SU-DHL-6 (cell line): ENCODE results near the gene PAFAH1B1.
"Not testable (repeated sequence)": the region's sequence is repeated elsewhere in the genome, so short reads cannot be mapped to it uniquely, and the experiment has no call there.

Source experiments
- H2AFZ ChIP-seq: fragments of 200-600 bp; sonication (generic); 2 replicates; pipeline ENCODE4 v1.6.1; 2014; ENCODE audit warnings: low read depth, mild to moderate bottlenecking, moderate library complexity, mixed read lengths, antibody characterized with exemption, low read length; ENCODE audit not compliant: severe bottlenecking
- H3F3A ChIP-seq: fragments of 200-600 bp; shearing (Covaris generic); 2 replicates; pipeline ENCODE4 v1.6.0; 2016; ENCODE audit warnings: antibody characterized with exemption, mild to moderate bottlenecking; ENCODE audit not compliant: insufficient read depth
- H3K27ac ChIP-seq: fragments of 200-600 bp; sonication (generic); 2 replicates; pipeline ENCODE4 v1.5.1; 2016; ENCODE audit warnings: low read depth, mild to moderate bottlenecking, low read length, moderate library complexity, mixed read lengths
- H3K27me3 ChIP-seq: fragments of 200-600 bp; sonication (generic), shearing (Covaris generic); 2 replicates; pipeline ENCODE4 v1.6.0; 2014; ENCODE audit warnings: mild to moderate bottlenecking, low read length
- H3K36me3 ChIP-seq: fragments of 200-600 bp; sonication (generic); 2 replicates; pipeline ENCODE4 v1.6.1; 2014; ENCODE audit warnings: mild to moderate bottlenecking, low read length, mixed read lengths
- H3K4me2 ChIP-seq: fragments of 300-600, 200-600 bp; shearing (Covaris generic), sonication (generic); 2 replicates; pipeline ENCODE4 v1.6.0; 2014; ENCODE audit warnings: low read length, low read depth, mild to moderate bottlenecking; ENCODE audit not compliant: poor library complexity, severe bottlenecking
- H3K4me3 ChIP-seq: fragments of 200-600 bp; sonication (generic); 2 replicates; pipeline ENCODE4 v1.5.1; 2014; ENCODE audit warnings: antibody characterized with exemption, low read length, mild to moderate bottlenecking, mixed read lengths; ENCODE audit not compliant: insufficient read depth, poor library complexity, severe bottlenecking
- H3K79me2 ChIP-seq: fragments of 200-600 bp; sonication (generic); 2 replicates; pipeline ENCODE4 v1.6.1; 2014; ENCODE audit warnings: mild to moderate bottlenecking, low read length, moderate library complexity; ENCODE audit not compliant: insufficient read depth
- H3K9ac ChIP-seq: fragments of 200-600 bp; sonication (generic); 2 replicates; pipeline ENCODE4 v1.7.0; 2014; ENCODE audit warnings: mild to moderate bottlenecking, low read length
- H3K9me2 ChIP-seq: fragments of 200-600 bp; sonication (generic); replicated peaks from 2 replicates; pipeline ENCODE4 v1.6.1; 2014; ENCODE audit warnings: low read length; ENCODE audit not compliant: insufficient read depth
- H3K9me3 ChIP-seq: fragments of 200-600 bp; sonication (generic); 2 replicates; pipeline ENCODE4 v1.6.1; 2014; ENCODE audit warnings: low read length, mixed read lengths; ENCODE audit not compliant: insufficient read depth
- H4K20me1 ChIP-seq: fragments of 200-600 bp; sonication (generic); 2 replicates; pipeline ENCODE4 v1.6.1; 2014; ENCODE audit warnings: low read depth, mild to moderate bottlenecking, antibody characterized with exemption, low read length, moderate library complexity, mixed read lengths
- CTCF ChIP-seq: fragments of 200-600 bp; sonication (generic); IDR thresholded peaks from one replicate; pipeline ENCODE4 v1.5.1; 2017; ENCODE audit warnings: antibody characterized with exemption, mild to moderate bottlenecking, low read length, moderate library complexity; ENCODE audit not compliant: insufficient read depth, poor library complexity, severe bottlenecking
- EZH2phosphoT487 ChIP-seq: fragments of 200-600 bp; sonication (generic), shearing (Covaris generic); conservative IDR thresholded peaks from 2 replicates; pipeline ENCODE4 v1.6.1; 2018; ENCODE audit warnings: mild to moderate bottlenecking, antibody characterized with exemption, low read length, moderate library complexity, mixed read lengths

Gene PAFAH1B1

GRCh38 chr17:2613089-2613808, 19.8 kb downstream of the PAFAH1B1 start:
- 0 out of 2 replicates have a peak, but pooled peaks cover 3% of the 10 kb centered on the region for H3K36me3 ChIP-seq
- H3K9me2 ChIP-seq, result no peaks in the 10 kb centered on the region
- no peaks in the 10 kb centered on the region for H3K9me3 ChIP-seq
- TF ChIP-seq EZH2phosphoT487, result no peak
- no peak overlapping the region for H3K4me3 ChIP-seq
- no peaks in the 10 kb centered on the region for H3K27me3 ChIP-seq
- H3F3A ChIP-seq, result no peaks in the 10 kb centered on the region; the same call in 1 of the 2 replicates
- H4K20me1 ChIP-seq, result peaks cover 55% of the 10 kb centered on the region
- H3K27ac ChIP-seq, result no peak overlapping the region
- no peak overlapping the region for H2AFZ ChIP-seq
- H3K79me2 ChIP-seq, result peaks cover 100% of the 10 kb centered on the region
- no peak overlapping the region for H3K4me2 ChIP-seq
- H3K9ac ChIP-seq, result no peak overlapping the region

- TF ChIP-seq CTCF (no peak), EZH2phosphoT487 (no peak)
- Histone ChIP-seq H3K9me2 (no peaks in the 10 kb centered on the region), H3K9ac (no peak overlapping the region), H3K27me3 (no peaks in the 10 kb centered on the region), H3K9me3 (no peaks in the 10 kb centered on the region), H3K4me3 (no peak overlapping the region), H3K4me2 (no peak overlapping the region), H4K20me1 (peaks cover 48% of the 10 kb centered on the region), H3F3A (peaks cover 6% of the 10 kb centered on the region; the same call in 1 of the 2 replicates), H2AFZ (no peak overlapping the region), H3K79me2 (peaks cover 100% of the 10 kb centered on the region), H3K27ac (no peak overlapping the region), H3K36me3 (0 out of 2 replicates have a peak, but pooled peaks cover 7% of the 10 kb centered on the region)
These were observed 22.4 kb downstream of the PAFAH1B1 start for GRCh38 chr17:2615882-2616281.

GRCh38 chr17:2621241-2621640, 27.8 kb downstream of the PAFAH1B1 start:
- H2AFZ ChIP-seq, result no peak overlapping the region
- no peaks in the 10 kb centered on the region for H3K27me3 ChIP-seq
- no peaks in the 10 kb centered on the region for H3K9me2 ChIP-seq
- no peak overlapping the region for H3K9ac ChIP-seq
- H3K36me3 ChIP-seq, result peaks cover 9% of the 10 kb centered on the region
- no peaks in the 10 kb centered on the region for H3K9me3 ChIP-seq
- peaks cover 35% of the 10 kb centered on the region for H4K20me1 ChIP-seq
- no peak for TF ChIP-seq EZH2phosphoT487
- no peak for TF ChIP-seq CTCF
- H3F3A ChIP-seq, result peaks cover 14% of the 10 kb centered on the region; the same call in 1 of the 2 replicates
- peaks cover 100% of the 10 kb centered on the region for H3K79me2 ChIP-seq
- H3K4me3 ChIP-seq, result no peak overlapping the region
- no peak overlapping the region for H3K4me2 ChIP-seq
- no peak overlapping the region for H3K27ac ChIP-seq

GRCh38 chr17:2621951-2622405, 28.5 kb downstream of the PAFAH1B1 start:
- H3K36me3 ChIP-seq, H3K9me3 ChIP-seq, H3K4me2 ChIP-seq: not testable (repeated sequence)

GRCh38 chr17:2622721-2623301, 29.4 kb downstream of the PAFAH1B1 start:
- H3K9ac ChIP-seq, H3K4me2 ChIP-seq, H3K27ac ChIP-seq, H2AFZ ChIP-seq, H3K36me3 ChIP-seq, H3K9me3 ChIP-seq, H3K27me3 ChIP-seq, H3K4me3 ChIP-seq, H3K9me2 ChIP-seq: not testable (repeated sequence)
- peaks cover 14% of the 10 kb centered on the region; the same call in 1 of the 2 replicates for H3F3A ChIP-seq
- peaks cover 100% of the 10 kb centered on the region for H3K79me2 ChIP-seq
- H4K20me1 ChIP-seq, result peaks cover 33% of the 10 kb centered on the region

More at GRCh38 chr17:2621951-2622405, 28.5 kb downstream of the PAFAH1B1 start:
- Histone ChIP-seq H3F3A (peaks cover 14% of the 10 kb centered on the region; the same call in 1 of the 2 replicates), H4K20me1 (peaks cover 34% of the 10 kb centered on the region), H3K79me2 (peaks cover 100% of the 10 kb centered on the region)
- H3K9me2 ChIP-seq, H3K4me3 ChIP-seq, H3K27me3 ChIP-seq, H3K9ac ChIP-seq, H2AFZ ChIP-seq, H3K27ac ChIP-seq: not testable (repeated sequence)
